Panc1 (cell line): ENCODE data around the gene NXPH1. TPM values are rescaled to one million over a fixed set of nuclear protein-coding genes. Genes with fewer than 3 reads are reported as not detected.

Experiments used
- ATAC-seq: fragments of 200-7000 bp; cut with Tn5 transposase; 2 replicates; pipeline ENCODE4 v1.9.1; 2020; ENCODE audit warnings: mild to moderate bottlenecking, moderate library complexity
- BruUV-seq: library from RNA; stranded (reverse); fragments of 400-500 nt; replicated peaks from 2 replicates; lab custom pipeline; 2021; lab: Mats Ljungman, UMichigan
- CTCF ChIA-PET: fragments of 300-600 bp; sonication (Branson Sonifier 250); formaldehyde crosslinking; loops from one replicate; lab custom pipeline; 2022; ENCODE audit warnings: antibody characterized with exemption; lab: Charles Lee
- POLR2A ChIA-PET: fragments of 300-600 bp; sonication (Branson Sonifier 250); formaldehyde crosslinking; loops from one replicate; lab custom pipeline; 2022; ENCODE audit warnings: antibody characterized with exemption; lab: Charles Lee
- DNase-seq: peaks from one replicate; pipeline ENCODE4 v3.0.0-alpha.2; 2010; ENCODE audit warnings: low read depth, low spot score
- H3K27ac ChIP-seq: 2 replicates; pipeline ENCODE4 v1.5.1; 2011; ENCODE audit warnings: mild to moderate bottlenecking, low read length, inconsistent platforms
- H3K27me3 ChIP-seq: fragments of 200-500 bp; sonication (Bioruptor generic); 2 replicates; pipeline ENCODE4 v1.6.0; 2014; ENCODE audit warnings: low read length, inconsistent platforms; ENCODE audit not compliant: control insufficient read depth, insufficient read depth
- H3K36me3 ChIP-seq: fragments of 200-500 bp; sonication (Bioruptor generic); 2 replicates; pipeline ENCODE4 v1.5.1; 2014; ENCODE audit warnings: inconsistent platforms, mild to moderate bottlenecking, low read length, moderate library complexity; ENCODE audit not compliant: control insufficient read depth, insufficient read depth
- H3K4me1 ChIP-seq: 2 replicates; pipeline ENCODE4 v1.5.1; 2011; ENCODE audit warnings: inconsistent platforms, mild to moderate bottlenecking, low read length, moderate library complexity; ENCODE audit not compliant: control insufficient read depth, insufficient read depth
- H3K4me3 ChIP-seq, 2 experiments: 2 replicates each; pipeline ENCODE4 v1.5.1; 2011 to 2012; ENCODE audit warnings: low read depth in 2 of 2, low read length in 2 of 2, mild to moderate bottlenecking in 2 of 2, inconsistent platforms in 1 of 2, moderate library complexity in 1 of 2
- H3K9me3 ChIP-seq: fragments of 200-500 bp; sonication (Bioruptor generic); 2 replicates; pipeline ENCODE4 v1.5.1; 2014; ENCODE audit warnings: low read depth, mild to moderate bottlenecking, inconsistent platforms, low read length, moderate library complexity; ENCODE audit not compliant: control insufficient read depth, insufficient read depth
- POLR2AphosphoS5 ChIP-seq: IDR thresholded peaks from 2 replicates; pipeline ENCODE4 v1.6.1; 2012; ENCODE audit warnings: mild to moderate bottlenecking, low read depth, low read length, moderate library complexity
- SIN3A ChIP-seq: IDR thresholded peaks from 2 replicates; pipeline ENCODE4 v1.6.1; 2012; ENCODE audit warnings: low read depth, mild to moderate bottlenecking, low read length, moderate library complexity, borderline replicate concordance; ENCODE audit not compliant: insufficient read depth
- TCF7L2 ChIP-seq: IDR thresholded peaks from 2 replicates; pipeline ENCODE4 v1.6.1; 2011; ENCODE audit warnings: mild to moderate bottlenecking, low read depth, low read length, inconsistent platforms
- in situ Hi-C: cut with HindIII; loops from 2 replicates; pipeline ENCODE4 v1.10.0; 2016; ENCODE audit warnings: low sequenced_read_pairs, low pct_unique_long_range_greater_than_20kb
- intact Hi-C: fragments of 100-400 bp; cut with micrococcal nuclease; formaldehyde crosslinking; loops from one replicate; pipeline ENCODE4 v1.10.0; 2022; ENCODE audit not compliant: unreplicated experiment
- total RNA-seq: library from RNA; stranded (reverse); gene quantifications from one replicate; pipeline ENCODE4 v1.2.1, GENCODE V29; 2021; ENCODE audit not compliant: unreplicated experiment
- TF ChIP-seq, protein P1 (sequence below), 2 experiments: IDR thresholded peaks; 2 replicates each; pipeline ENCODE4 v1.6.1; 2011 to 2012; ENCODE audit warnings: low read depth in 2 of 2, control low read depth in 1 of 2, low read length in 1 of 2, mild to moderate bottlenecking in 1 of 2, moderate library complexity in 1 of 2; ENCODE audit not compliant: insufficient read depth in 1 of 2
- TF ChIP-seq, protein P2 (sequence below): fragments of 450-650 bp; IDR thresholded peaks from 2 replicates; pipeline ENCODE4 v1.5.1; 2017; ENCODE audit warnings: mild to moderate bottlenecking

Gene NXPH1
- total RNA-seq, 1 experiment from 2014 or later: not detected

DNA sequence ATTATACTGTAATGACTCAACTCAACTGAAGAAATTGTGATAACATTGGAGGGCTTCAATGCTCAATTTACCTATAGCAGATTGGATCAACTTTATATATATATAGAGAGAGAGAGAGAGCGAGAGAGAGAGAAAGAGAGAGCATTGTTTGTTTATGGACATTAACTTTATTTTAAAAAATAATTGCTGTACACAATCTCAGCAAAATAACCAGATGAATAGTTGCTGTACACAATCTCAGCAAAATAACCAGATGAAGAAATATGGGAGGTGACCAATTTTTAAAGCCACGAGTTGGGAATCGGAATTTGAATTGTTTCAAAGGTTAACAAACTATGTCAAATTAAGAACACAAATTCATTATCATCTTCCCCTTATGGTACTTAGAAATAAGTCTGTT lies 319.9 kb downstream of the NXPH1 start:
- no TSS peak for BruUV-seq
- ChIA-PET POLR2A (no interaction called here), CTCF (no interaction called here)
- intact Hi-C loops: no loop called here
- H3K36me3 ChIP-seq: no peaks in the 10 kb centered on the region
- DNase-seq: no peak
- H3K4me3 ChIP-seq: no peak overlapping the region
- H3K9me3 ChIP-seq: no peaks in the 10 kb centered on the region
- in situ Hi-C loops: no loop called here
- no peaks in the 10 kb centered on the region for H3K4me1 ChIP-seq
- no peak for ATAC-seq
- no peaks in the 10 kb centered on the region for H3K27me3 ChIP-seq
- no peak overlapping the region for H3K27ac ChIP-seq
- TF ChIP-seq SIN3A (no peak), TCF7L2 (no peak), POLR2AphosphoS5 (no peak)
- TF ChIP-seq, protein P1, sequence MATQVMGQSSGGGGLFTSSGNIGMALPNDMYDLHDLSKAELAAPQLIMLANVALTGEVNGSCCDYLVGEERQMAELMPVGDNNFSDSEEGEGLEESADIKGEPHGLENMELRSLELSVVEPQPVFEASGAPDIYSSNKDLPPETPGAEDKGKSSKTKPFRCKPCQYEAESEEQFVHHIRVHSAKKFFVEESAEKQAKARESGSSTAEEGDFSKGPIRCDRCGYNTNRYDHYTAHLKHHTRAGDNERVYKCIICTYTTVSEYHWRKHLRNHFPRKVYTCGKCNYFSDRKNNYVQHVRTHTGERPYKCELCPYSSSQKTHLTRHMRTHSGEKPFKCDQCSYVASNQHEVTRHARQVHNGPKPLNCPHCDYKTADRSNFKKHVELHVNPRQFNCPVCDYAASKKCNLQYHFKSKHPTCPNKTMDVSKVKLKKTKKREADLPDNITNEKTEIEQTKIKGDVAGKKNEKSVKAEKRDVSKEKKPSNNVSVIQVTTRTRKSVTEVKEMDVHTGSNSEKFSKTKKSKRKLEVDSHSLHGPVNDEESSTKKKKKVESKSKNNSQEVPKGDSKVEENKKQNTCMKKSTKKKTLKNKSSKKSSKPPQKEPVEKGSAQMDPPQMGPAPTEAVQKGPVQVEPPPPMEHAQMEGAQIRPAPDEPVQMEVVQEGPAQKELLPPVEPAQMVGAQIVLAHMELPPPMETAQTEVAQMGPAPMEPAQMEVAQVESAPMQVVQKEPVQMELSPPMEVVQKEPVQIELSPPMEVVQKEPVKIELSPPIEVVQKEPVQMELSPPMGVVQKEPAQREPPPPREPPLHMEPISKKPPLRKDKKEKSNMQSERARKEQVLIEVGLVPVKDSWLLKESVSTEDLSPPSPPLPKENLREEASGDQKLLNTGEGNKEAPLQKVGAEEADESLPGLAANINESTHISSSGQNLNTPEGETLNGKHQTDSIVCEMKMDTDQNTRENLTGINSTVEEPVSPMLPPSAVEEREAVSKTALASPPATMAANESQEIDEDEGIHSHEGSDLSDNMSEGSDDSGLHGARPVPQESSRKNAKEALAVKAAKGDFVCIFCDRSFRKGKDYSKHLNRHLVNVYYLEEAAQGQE (IDR thresholded peaks at IDR 0.05; ENCODE audit: insufficient read depth in 1 of 2, low read depth in 2 of 2, low read length in 1 of 2): no peak
- TF ChIP-seq, protein P2, sequence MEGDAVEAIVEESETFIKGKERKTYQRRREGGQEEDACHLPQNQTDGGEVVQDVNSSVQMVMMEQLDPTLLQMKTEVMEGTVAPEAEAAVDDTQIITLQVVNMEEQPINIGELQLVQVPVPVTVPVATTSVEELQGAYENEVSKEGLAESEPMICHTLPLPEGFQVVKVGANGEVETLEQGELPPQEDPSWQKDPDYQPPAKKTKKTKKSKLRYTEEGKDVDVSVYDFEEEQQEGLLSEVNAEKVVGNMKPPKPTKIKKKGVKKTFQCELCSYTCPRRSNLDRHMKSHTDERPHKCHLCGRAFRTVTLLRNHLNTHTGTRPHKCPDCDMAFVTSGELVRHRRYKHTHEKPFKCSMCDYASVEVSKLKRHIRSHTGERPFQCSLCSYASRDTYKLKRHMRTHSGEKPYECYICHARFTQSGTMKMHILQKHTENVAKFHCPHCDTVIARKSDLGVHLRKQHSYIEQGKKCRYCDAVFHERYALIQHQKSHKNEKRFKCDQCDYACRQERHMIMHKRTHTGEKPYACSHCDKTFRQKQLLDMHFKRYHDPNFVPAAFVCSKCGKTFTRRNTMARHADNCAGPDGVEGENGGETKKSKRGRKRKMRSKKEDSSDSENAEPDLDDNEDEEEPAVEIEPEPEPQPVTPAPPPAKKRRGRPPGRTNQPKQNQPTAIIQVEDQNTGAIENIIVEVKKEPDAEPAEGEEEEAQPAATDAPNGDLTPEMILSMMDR: no peak

DNA sequence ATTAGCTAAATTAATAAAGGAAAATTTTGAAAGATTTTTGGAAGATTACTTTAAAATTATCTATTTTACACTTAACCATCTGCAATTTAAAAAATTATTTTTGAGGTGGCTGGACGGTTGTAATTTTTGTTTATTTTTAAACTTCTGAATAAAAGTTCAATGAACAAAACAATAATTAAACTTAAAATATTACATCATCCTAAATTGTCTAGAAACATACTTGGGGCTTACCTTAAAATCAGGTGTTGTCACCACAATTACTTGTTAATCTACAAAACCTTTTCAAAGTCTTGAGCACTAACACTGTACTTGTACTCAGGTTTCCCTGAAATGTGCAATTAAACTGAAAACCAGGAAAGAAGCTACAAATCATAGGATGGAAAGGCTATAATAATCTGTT lies 328.3 kb downstream of the NXPH1 start:
- no peaks in the 10 kb centered on the region for H3K36me3 ChIP-seq
- ChIA-PET CTCF (no interaction called here), POLR2A (no interaction called here)
- in situ Hi-C loops (no loop called here), intact Hi-C loops (no loop called here)
- TF ChIP-seq TCF7L2 (no peak), POLR2AphosphoS5 (no peak), SIN3A (no peak)
- TF ChIP-seq, protein P2: no peak
- TF ChIP-seq, protein P1 (IDR thresholded peaks at IDR 0.05; ENCODE audit: insufficient read depth in 1 of 2, low read depth in 2 of 2, low read length in 1 of 2): no peak
- BruUV-seq: no TSS peak
- H3K4me3 ChIP-seq: no peak overlapping the region
- no peak overlapping the region for H3K27ac ChIP-seq
- H3K4me1 ChIP-seq: no peaks in the 10 kb centered on the region
- ATAC-seq (no peak), DNase-seq (no peak)
- peaks cover 2% of the 10 kb centered on the region; the same call in 1 of the 2 replicates for H3K9me3 ChIP-seq
- no peaks in the 10 kb centered on the region for H3K27me3 ChIP-seq
